Activated naive CD8-positive, alpha-beta T cell (primary cell): ENCODE data around the gene IGFBP2.

Experiments
- H3K27ac Mint-ChIP-seq: one replicate; pipeline ENCODE4 v1.8.0; 2021; ENCODE audit warnings: mixed read lengths
- H3K27me3 Mint-ChIP-seq: one replicate; pipeline ENCODE4 v1.8.0; 2021; ENCODE audit warnings: mixed read lengths
- H3K36me3 Mint-ChIP-seq: one replicate; pipeline ENCODE4 v1.8.0; 2021; ENCODE audit warnings: mixed read lengths
- H3K4me1 Mint-ChIP-seq: one replicate; pipeline ENCODE4 v1.8.0; 2021; ENCODE audit warnings: low read depth, mixed read lengths
- H3K4me3 Mint-ChIP-seq: one replicate; pipeline ENCODE4 v1.8.0; 2021; ENCODE audit warnings: mild to moderate bottlenecking, mixed read lengths
- H3K9me3 Mint-ChIP-seq: one replicate; pipeline ENCODE4 v1.8.0; 2021; ENCODE audit warnings: low read depth, mixed read lengths

IGFBP2 gene

DNA sequence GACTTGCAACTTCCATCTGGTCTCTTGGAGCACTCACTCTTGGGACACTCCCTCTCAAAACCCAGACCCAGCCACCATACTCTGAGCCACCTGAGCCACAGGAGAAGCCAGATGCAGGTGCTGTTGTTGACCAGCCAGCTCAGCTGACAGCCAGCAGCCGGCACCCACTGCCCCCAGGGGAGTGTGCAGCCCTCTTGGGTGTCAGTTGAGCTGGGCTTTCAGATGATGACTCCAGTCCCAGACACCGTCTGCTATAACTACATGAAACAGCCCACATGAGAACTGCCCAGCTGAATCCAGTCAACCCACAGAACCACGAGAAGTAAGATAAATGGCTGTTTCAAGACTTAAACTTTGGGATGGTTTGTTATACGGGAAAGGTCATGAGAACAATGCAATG lies 10.7 kb upstream of the IGFBP2 start:
- H3K4me3 Mint-ChIP-seq: no peak overlapping the region
- H3K27ac Mint-ChIP-seq: no peak overlapping the region
- peaks cover 3% of the 10 kb centered on the region for H3K27me3 Mint-ChIP-seq
- peaks cover 2% of the 10 kb centered on the region for H3K9me3 Mint-ChIP-seq
- H3K4me1 Mint-ChIP-seq: peaks cover 2% of the 10 kb centered on the region
- no peaks in the 10 kb centered on the region for H3K36me3 Mint-ChIP-seq

DNA sequence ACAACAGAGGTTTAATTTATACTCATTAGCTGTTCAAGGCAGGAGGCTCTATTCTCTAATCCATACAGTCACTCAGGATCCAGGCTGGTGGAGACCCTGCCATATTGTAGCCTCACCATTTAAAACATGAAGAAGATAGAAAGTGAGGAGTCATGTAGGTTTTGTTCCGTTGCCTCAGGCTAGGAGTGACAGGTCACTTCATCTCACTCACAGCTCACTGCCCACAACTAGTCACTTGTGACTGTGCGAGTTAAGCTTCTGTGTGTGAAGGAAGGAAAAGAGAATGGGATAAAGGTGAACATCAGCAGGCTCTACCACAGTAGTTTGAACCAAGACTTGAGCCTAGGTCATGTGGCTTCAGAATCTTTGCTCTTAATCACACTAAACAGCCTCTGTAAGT lies 9.0 kb upstream of the IGFBP2 start:
- peaks cover 2% of the 10 kb centered on the region for H3K9me3 Mint-ChIP-seq
- H3K36me3 Mint-ChIP-seq: no peaks in the 10 kb centered on the region
- no peak overlapping the region for H3K27ac Mint-ChIP-seq
- H3K4me1 Mint-ChIP-seq: peaks cover 2% of the 10 kb centered on the region
- no peak overlapping the region for H3K4me3 Mint-ChIP-seq
- peaks cover 3% of the 10 kb centered on the region for H3K27me3 Mint-ChIP-seq

DNA sequence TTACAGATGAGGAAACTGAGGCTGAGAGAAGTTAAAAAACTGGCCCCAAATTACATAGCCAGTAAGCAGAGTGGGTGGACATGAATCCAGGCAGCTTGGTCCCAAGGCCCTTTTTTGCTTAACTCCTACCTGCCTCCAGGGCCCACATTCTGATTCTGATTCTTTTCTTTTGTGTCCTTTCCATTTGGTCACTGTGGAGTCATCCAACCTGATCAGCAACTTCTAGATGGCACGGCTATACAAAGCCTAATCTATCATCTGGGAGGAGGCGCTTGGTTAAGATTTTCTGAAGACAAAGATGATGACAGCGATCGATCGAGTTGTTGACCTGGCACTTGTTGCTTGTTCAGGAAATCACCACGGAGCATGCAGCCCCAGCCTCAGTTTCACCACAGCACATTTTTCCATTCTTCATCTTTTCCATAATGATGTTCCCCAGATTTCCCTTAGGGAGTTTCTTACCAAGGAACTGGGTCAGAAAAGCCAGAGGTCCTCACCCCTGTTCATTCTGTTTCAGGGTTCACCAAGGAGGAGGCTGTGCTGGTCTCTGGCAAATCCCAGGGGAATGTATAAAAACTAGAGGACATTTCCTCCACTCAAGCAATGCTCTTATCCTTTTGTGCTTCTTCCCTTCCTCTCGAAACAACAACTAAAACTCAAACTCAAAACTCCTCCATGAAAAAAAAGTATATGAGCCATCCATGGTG lies 6.9 kb upstream of the IGFBP2 start:
- no peaks in the 10 kb centered on the region for H3K36me3 Mint-ChIP-seq
- H3K4me1 Mint-ChIP-seq: no peaks in the 10 kb centered on the region
- peaks cover 5% of the 10 kb centered on the region for H3K27me3 Mint-ChIP-seq
- no peak overlapping the region for H3K27ac Mint-ChIP-seq
- H3K4me3 Mint-ChIP-seq: no peak overlapping the region
- peaks cover 2% of the 10 kb centered on the region for H3K9me3 Mint-ChIP-seq

DNA sequence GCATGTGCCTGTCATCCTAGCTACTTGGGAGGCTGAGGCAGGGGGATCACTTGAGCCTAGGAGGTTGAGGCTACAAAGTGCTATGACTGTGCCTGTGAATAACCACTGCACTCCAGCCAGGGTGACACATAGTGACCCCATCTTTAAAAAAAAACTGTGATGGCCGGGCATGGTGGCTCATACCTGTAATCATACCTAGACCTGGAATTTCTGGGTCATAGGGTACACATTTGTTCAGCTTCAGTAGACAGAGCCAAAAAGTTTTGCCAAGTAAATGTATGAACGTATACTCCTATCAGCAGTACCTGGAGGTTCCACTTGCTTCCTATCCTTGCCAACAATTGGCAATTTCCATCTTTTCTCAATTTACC lies 6.4 kb upstream of the IGFBP2 start:
- peaks cover 6% of the 10 kb centered on the region for H3K27me3 Mint-ChIP-seq
- H3K4me1 Mint-ChIP-seq: no peaks in the 10 kb centered on the region
- H3K9me3 Mint-ChIP-seq: peaks cover 2% of the 10 kb centered on the region
- H3K4me3 Mint-ChIP-seq: no peak overlapping the region
- H3K27ac Mint-ChIP-seq: no peak overlapping the region
- no peaks in the 10 kb centered on the region for H3K36me3 Mint-ChIP-seq

DNA sequence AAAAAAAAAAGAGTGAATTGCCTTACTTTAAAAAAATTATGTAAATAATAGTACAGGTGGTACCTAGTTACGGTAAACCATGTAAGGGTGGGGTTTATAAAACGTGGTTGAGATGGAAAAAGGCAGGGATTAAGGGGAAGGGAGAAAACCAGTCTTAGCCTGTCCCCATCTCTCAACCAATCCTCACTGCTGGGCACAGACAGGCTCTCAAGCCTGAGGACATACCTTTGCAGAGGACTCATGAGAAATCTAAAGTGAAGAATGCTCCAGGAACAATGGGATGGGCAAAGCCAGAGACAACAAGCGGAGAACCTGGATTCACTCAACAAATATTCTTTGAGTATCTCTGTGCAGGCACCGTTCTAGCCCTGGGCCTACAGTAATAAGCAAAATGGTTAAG lies 3.4 kb upstream of the IGFBP2 start:
- no peaks in the 10 kb centered on the region for H3K36me3 Mint-ChIP-seq
- H3K27ac Mint-ChIP-seq: no peak overlapping the region
- H3K4me3 Mint-ChIP-seq: no peak overlapping the region
- peaks cover 20% of the 10 kb centered on the region for H3K27me3 Mint-ChIP-seq
- H3K9me3 Mint-ChIP-seq: no peaks in the 10 kb centered on the region
- H3K4me1 Mint-ChIP-seq: peaks cover 15% of the 10 kb centered on the region

DNA sequence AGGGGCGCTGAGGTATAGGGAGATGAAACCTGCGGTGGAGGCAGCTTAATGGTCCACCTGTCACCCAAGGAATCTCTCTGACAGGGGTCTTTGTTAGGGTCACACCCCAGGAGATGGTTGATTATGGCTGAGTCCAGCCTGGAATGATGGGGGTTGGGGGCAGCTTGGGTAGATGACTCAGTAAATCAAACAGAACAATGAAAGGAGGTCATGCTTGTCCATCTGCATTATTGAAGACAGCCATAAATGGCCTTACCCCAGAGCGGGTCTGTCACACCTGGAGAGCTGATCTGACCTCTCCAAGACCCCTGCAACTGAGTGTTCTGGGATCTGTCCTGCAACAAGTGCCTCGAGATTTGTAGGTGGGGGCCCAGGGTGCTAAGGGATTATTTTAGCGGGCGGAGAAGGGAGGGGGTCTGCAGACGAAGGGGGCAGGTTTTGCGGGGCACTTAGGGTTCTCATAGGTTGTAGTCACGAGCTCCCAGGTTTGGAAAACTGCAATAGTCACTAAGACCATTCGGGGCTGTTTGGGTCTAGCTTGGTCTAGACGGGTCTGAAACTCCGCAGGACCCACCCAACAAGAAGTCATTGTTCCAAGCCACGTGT lies 771 bp upstream of the IGFBP2 start:
- Mint-ChIP-seq H3K36me3 (no peaks in the 10 kb centered on the region), H3K4me3 (peak overlapping the region; percentile 86), H3K4me1 (peaks cover 28% of the 10 kb centered on the region), H3K27ac (no peak overlapping the region), H3K27me3 (peaks cover 32% of the 10 kb centered on the region), H3K9me3 (no peaks in the 10 kb centered on the region)

DNA sequence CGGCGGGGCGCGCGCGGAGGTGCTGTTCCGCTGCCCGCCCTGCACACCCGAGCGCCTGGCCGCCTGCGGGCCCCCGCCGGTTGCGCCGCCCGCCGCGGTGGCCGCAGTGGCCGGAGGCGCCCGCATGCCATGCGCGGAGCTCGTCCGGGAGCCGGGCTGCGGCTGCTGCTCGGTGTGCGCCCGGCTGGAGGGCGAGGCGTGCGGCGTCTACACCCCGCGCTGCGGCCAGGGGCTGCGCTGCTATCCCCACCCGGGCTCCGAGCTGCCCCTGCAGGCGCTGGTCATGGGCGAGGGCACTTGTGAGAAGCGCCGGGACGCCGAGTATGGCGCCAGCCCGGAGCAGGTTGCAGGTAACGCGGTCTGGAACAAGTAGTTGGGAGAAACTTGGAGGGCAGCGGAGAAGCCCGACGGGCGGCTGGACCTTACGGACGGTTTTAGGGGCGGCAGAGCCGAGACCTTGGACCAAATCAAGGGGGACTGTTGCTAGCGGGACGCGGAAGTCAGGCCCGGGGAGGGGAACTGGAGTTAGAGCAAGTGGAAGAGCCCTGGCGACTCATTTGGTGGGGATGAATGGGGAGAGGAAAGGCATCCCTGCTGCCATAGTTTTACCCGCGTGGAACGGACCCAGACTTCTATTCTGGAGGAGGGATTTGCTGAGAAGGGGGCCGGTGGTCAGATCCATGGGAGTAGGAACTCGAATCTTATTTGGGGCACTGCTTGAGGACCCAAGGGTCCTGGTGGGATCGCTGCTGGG lies 573 bp downstream of the IGFBP2 start:
- Mint-ChIP-seq H3K4me1 (peaks cover 28% of the 10 kb centered on the region), H3K27ac (no peak overlapping the region), H3K4me3 (peak overlapping the region; percentile 84), H3K27me3 (peaks cover 34% of the 10 kb centered on the region), H3K9me3 (no peaks in the 10 kb centered on the region), H3K36me3 (no peaks in the 10 kb centered on the region)

DNA sequence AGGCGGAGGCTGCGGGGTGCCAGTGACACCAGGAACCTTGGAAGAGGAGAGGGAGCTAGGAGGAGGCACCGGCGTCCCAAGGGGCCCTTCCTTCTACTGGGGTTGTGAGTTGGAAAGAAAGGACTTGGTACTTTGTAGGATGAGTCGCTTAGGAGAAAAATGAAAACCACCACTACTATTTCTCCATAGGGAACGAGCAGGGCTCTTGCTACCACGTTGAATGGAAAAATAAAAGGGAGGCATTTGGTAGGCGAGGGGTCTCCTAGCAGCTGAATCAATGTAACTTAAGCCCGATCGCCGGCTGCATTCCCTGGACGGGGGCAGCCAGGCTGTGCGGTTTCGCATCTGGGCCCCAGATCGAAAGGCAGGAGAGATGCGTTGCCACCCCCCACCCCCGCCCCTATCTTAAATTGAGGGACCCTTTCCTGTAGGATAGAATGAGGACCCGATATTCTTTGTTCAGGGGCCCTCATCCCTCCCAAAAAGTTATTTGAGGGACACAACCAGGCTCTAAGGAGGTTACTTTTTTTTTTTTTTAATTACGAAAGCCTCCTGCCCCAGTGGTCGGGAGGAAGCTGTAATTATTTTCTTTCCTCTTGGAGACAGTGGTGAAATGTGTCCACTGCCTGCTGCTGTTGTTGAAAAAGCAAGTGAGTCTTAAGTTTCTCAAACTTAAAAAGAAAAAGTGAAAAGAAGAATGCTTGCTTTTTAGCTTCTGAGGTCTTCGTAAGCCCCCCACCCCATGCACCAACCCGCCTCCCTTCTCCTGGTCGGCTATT lies 1.3 kb downstream of the IGFBP2 start:
- Mint-ChIP-seq H3K4me3 (peak overlapping the region; percentile 84), H3K27me3 (peaks cover 34% of the 10 kb centered on the region), H3K4me1 (peaks cover 28% of the 10 kb centered on the region), H3K36me3 (no peaks in the 10 kb centered on the region), H3K27ac (no peak overlapping the region), H3K9me3 (no peaks in the 10 kb centered on the region)

DNA sequence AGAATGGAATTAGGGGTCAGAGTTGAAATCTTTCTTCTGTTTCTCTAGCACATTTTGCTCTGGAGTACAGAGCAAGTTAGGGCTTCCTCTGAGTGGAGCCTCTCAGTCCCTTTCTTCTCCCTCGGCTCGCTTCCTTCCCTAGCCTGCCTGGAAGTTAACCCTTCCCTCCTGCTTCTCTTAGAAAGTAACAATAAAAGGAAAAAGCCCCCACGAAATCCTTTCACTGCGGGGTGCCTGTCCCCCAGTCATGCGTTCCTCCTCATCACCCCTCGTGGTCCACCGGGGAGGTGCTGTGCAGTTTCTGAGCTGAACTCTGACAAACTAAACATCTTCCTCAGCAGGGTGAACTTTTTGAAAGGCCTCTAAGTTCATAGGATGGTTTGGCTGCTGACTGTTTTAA lies 2.0 kb downstream of the IGFBP2 start:
- Mint-ChIP-seq H3K4me3 (peak overlapping the region; percentile 72), H3K36me3 (no peaks in the 10 kb centered on the region), H3K27ac (peak overlapping the region; percentile 41), H3K27me3 (peaks cover 37% of the 10 kb centered on the region), H3K9me3 (no peaks in the 10 kb centered on the region), H3K4me1 (peaks cover 28% of the 10 kb centered on the region)

DNA sequence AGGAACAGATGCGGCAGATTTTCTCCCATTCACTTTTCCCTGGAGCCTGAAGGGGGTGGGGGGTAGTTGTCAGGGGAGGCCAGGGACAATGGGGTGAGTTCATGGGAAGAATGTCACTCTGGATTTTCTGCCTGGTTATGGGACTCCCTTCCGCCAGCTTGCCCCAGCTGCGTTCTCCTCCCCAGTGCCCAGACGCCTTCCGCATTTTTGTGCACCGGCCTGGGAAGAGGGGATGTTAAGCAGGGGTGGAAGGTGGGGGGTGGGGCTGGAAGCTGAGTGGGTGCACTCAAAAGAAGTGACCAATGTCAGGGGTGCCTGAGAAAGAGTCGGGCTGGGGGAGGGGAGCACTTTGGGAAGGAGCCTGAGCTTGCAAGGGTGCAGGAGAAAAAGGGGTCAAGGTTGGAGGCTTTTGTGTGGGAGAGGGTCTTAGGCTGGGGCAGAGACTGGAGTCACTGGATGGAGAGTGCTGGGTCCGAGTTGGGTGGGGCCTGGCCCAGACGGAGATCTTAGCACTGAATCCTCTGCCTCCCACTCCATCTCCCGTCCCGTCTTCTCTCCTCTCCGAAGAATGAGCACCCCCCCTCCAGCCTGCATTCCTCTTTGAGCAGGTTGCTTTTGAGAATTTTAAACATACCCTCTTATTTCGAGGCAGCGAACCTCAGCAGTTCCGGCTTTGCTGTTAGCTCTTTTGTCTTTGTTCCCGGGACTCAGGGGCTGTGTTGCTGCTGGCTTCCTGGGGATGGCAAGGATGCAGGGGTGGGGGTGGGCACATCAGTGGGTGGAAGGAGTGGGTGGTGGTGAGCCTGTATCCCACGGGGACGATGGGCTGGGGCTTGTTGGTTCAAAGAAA lies 2.7 kb downstream of the IGFBP2 start:
- Mint-ChIP-seq H3K27me3 (peaks cover 36% of the 10 kb centered on the region), H3K9me3 (no peaks in the 10 kb centered on the region), H3K4me3 (peak overlapping the region; percentile 72), H3K36me3 (no peaks in the 10 kb centered on the region), H3K27ac (no peak overlapping the region), H3K4me1 (peaks cover 28% of the 10 kb centered on the region)

DNA sequence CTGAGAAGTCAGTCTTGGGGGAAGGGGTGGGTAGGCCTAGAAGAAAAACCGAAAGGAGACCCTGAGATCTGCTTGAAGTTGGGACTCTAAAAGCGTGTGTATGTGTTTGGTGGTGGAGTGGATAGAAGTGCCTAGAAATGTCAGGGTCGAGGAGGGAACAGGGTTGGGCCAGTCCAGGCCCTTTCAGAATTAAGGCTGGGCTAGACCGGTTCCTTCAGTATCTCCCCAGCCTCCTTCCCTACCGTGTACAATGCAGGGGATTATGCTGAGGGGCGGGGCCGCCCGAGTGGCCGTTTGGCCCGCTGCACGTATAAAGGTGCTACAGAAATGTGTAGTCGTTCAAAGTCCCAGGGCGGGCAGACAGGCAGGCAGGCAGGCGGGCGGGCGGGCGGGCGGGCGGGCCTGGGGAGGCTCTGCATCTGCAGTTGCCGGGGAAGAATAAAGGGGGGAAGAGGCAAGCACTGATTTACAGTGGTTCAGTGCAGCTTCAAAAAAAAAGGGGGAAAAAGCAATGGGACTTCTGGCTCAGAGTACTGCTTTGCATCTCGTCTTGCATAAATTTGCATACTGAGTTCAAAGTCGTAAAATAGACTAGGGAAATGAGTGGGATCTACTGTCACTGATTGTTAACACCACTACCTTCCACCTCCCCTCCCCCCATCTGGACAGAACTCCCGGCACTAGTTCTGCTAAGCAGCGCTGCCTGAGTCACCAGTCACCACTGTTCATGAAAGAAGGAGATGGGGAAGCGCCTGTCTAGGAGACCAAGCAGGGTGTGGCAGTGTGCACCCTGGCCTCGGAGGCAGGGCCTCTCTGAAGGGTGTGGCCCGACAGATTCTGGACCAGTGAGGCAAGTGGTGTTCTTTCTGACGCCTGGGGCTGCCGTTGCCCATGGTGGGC lies 3.6 kb downstream of the IGFBP2 start:
- H3K4me3 Mint-ChIP-seq: peak overlapping the region; percentile 28
- H3K9me3 Mint-ChIP-seq: no peaks in the 10 kb centered on the region
- H3K27ac Mint-ChIP-seq: no peak overlapping the region
- H3K36me3 Mint-ChIP-seq: no peaks in the 10 kb centered on the region
- peaks cover 35% of the 10 kb centered on the region for H3K27me3 Mint-ChIP-seq
- H3K4me1 Mint-ChIP-seq: peaks cover 28% of the 10 kb centered on the region

DNA sequence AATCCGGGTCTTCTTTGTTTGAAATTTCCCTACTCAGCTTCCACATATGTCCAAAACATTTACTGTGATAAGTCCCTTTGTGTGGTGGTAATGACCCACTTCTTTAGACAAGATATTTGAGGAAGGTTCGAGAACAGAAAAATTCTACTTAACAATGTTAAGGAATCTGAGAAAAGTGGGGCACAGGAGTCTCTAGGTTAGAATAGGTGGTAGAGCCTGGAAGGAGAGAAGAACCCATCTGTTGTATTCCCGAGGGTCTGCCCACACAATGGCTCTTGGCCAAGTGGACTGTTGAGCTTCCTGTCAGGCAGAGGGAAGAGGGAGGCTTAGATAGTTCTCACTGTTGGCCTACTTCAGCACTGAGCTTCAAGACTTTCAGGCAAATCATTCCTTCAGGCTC lies 4.3 kb downstream of the IGFBP2 start:
- no peaks in the 10 kb centered on the region for H3K36me3 Mint-ChIP-seq
- H3K9me3 Mint-ChIP-seq: no peaks in the 10 kb centered on the region
- no peak overlapping the region for H3K27ac Mint-ChIP-seq
- peaks cover 26% of the 10 kb centered on the region for H3K4me1 Mint-ChIP-seq
- H3K4me3 Mint-ChIP-seq: no peak overlapping the region
- peaks cover 34% of the 10 kb centered on the region for H3K27me3 Mint-ChIP-seq

DNA sequence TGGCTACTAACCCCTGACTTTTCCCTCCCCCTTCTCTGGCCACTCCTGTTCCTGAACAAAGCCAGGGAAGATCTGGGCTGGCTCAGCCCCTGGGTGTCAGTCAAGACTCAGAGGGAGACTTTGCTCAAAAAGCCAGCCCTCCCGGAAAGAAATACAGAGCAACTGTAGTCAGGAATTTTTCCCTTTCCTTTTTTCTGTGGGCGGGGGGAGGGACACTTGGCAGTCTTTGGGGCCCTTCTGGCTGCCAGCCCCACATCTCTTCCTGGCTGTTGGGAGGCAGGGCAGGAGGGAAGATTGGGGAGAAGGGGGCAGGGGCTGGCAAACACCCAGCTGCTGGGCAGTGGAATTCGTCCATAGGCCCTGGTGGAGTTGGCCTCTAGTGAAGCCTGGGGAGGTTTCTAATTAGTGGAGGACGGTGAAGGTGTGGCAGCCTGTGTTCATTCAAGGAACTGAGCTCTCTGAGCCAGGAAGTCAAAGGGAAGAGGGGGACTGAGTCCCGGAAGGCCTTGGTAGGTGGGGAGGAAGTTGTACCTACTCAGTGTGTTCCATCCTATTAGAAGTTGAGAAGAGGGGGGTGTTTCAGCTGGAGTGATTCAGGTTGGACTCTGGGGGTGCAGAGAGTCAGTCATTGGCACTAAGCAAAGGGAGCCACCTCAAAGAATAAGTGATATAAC lies 10.9 kb downstream of the IGFBP2 start:
- Mint-ChIP-seq H3K9me3 (no peaks in the 10 kb centered on the region), H3K36me3 (no peaks in the 10 kb centered on the region), H3K4me1 (peaks cover 7% of the 10 kb centered on the region), H3K4me3 (no peak overlapping the region), H3K27me3 (peaks cover 6% of the 10 kb centered on the region), H3K27ac (no peak overlapping the region)
